Suprapubic skin (tissue), 4 donors: ENCODE measurements around the gene COL20A1. TPM values are rescaled to one million over a fixed set of nuclear protein-coding genes. Genes with fewer than 3 reads are reported as not detected.

ENCODE experiments used
- DNase-seq, 2 donors: peaks; one replicate each; pipeline ENCODE4 v3.0.0-alpha.2; 2019; ENCODE audit warnings: low spot score in 2 of 2
- H3K27ac ChIP-seq: fragments of 200-600 bp; sonication (generic); one replicate; pipeline ENCODE4 v1.5.1; 2019
- H3K27me3 ChIP-seq: fragments of 200-600 bp; sonication (generic); one replicate; pipeline ENCODE4 v1.5.1; 2019
- H3K36me3 ChIP-seq: fragments of 200-600 bp; sonication (generic); one replicate; pipeline ENCODE4 v1.5.1; 2019
- H3K4me1 ChIP-seq: fragments of 200-600 bp; sonication (generic); one replicate; pipeline ENCODE4 v1.5.1; 2019
- H3K4me3 ChIP-seq: fragments of 200-600 bp; sonication (generic); one replicate; pipeline ENCODE4 v1.5.1; 2019; ENCODE audit warnings: mild to moderate bottlenecking
- H3K9me3 ChIP-seq: fragments of 200-600 bp; sonication (generic); one replicate; pipeline ENCODE4 v1.5.1; 2019
- CTCF ChIP-seq, 2 donors: fragments of 200-600 bp in 1 of 2; fragments of 450-650 bp in 1 of 2; sonication (generic) in 1 of 2; IDR thresholded peaks; one replicate each; pipeline ENCODE4 v1.5.1; 2016 to 2019; ENCODE audit warnings: antibody characterized with exemption in 2 of 2, mild to moderate bottlenecking in 1 of 2, moderate library complexity in 1 of 2
- EP300 ChIP-seq: sonication (generic); formaldehyde crosslinking; IDR thresholded peaks from one replicate; pipeline ENCODE4 v1.6.1; 2017; ENCODE audit warnings: antibody characterized with exemption
- POLR2A ChIP-seq, 2 donors: fragments of 450-650 bp; IDR thresholded peaks; one replicate each; pipeline ENCODE4 v1.6.1; 2017; ENCODE audit warnings: antibody characterized with exemption in 2 of 2, mild to moderate bottlenecking in 2 of 2, moderate library complexity in 2 of 2
- POLR2AphosphoS5 ChIP-seq, 3 donors: sonication (generic); formaldehyde crosslinking; IDR thresholded peaks; one replicate each; pipeline ENCODE4 v1.6.1; 2017; ENCODE audit warnings: antibody characterized with exemption in 3 of 3
- WGBS: methylation state at CpG from one replicate; pipeline ENCODE4 v1.1.5; 2018; 5-methylcytosine and 5-hydroxymethylcytosine counted together
- total RNA-seq, 4 donors: library from RNA; depleted of rRNA; stranded (reverse); fragments of >200 nt; gene quantifications; one replicate each; pipeline ENCODE4 v1.1.0, GENCODE V29; 2016

Gene COL20A1
- total RNA-seq, 4 donors from 2014 or later, result not detected

- Histone ChIP-seq H3K36me3 (no peaks in the 10 kb centered on the region), H3K27me3 (peaks cover 84% of the 10 kb centered on the region), H3K9me3 (no peaks in the 10 kb centered on the region), H3K4me3 (no peak overlapping the region), H3K27ac (no peak overlapping the region), H3K4me1 (no peaks in the 10 kb centered on the region)
- TF ChIP-seq CTCF (IDR thresholded peaks at IDR 0.05), result no peak
- TF ChIP-seq POLR2A (IDR thresholded peaks at IDR 0.05), result no peak
- no peak for TF ChIP-seq EP300
- TF ChIP-seq POLR2AphosphoS5 (IDR thresholded peaks at IDR 0.05), result no peak
- 86% methylated on average over 8 of the region's 8 CpGs for WGBS
- DNase-seq, result no peak
These were observed 75.2 kb downstream of the COL20A1 start for GRCh38 chr20:63368151-63368550.

GRCh38 chr20:63369024-63369530, 76.1 kb downstream of the COL20A1 start:
- H3K27ac ChIP-seq, result no peak overlapping the region
- TF ChIP-seq POLR2AphosphoS5 (IDR thresholded peaks at IDR 0.05) (no peak), CTCF (IDR thresholded peaks at IDR 0.05) (no peak), EP300 (no peak), POLR2A (IDR thresholded peaks at IDR 0.05) (no peak)
- 90% methylated on average over 10 of the region's 10 CpGs for WGBS

GRCh38 chr20:63369724-63370617, 77.0 kb downstream of the COL20A1 start:
- no peaks in the 10 kb centered on the region for H3K9me3 ChIP-seq
- no peak overlapping the region for H3K27ac ChIP-seq
- WGBS, result 59% methylated on average over 5 of the region's 24 CpGs
- DNase-seq, result no peak
- H3K4me1 ChIP-seq, result no peaks in the 10 kb centered on the region
- H3K36me3 ChIP-seq, result no peaks in the 10 kb centered on the region
- TF ChIP-seq EP300 (no peak), POLR2AphosphoS5 (IDR thresholded peaks at IDR 0.05) (no peak), POLR2A (IDR thresholded peaks at IDR 0.05) (no peak)
- H3K27me3 ChIP-seq, result peaks cover 85% of the 10 kb centered on the region
- H3K4me3 ChIP-seq, result no peak overlapping the region

More at GRCh38 chr20:63369024-63369530, 76.1 kb downstream of the COL20A1 start:
- Histone ChIP-seq H3K4me1 (no peaks in the 10 kb centered on the region), H3K4me3 (no peak overlapping the region), H3K27me3 (peaks cover 85% of the 10 kb centered on the region), H3K9me3 (no peaks in the 10 kb centered on the region), H3K36me3 (no peaks in the 10 kb centered on the region)
- DNase-seq, result no peak

GRCh38 chr20:63370618-63371187, 77.7 kb downstream of the COL20A1 start:
- H3K27me3 ChIP-seq, result peaks cover 87% of the 10 kb centered on the region
- WGBS, result 13% methylated on average over 7 of the region's 21 CpGs
- H3K4me3 ChIP-seq, result no peak overlapping the region
- no peaks in the 10 kb centered on the region for H3K4me1 ChIP-seq
- no peaks in the 10 kb centered on the region for H3K36me3 ChIP-seq
- H3K9me3 ChIP-seq, result no peaks in the 10 kb centered on the region
- no peak overlapping the region for H3K27ac ChIP-seq
- no peak for DNase-seq
- TF ChIP-seq POLR2A (IDR thresholded peaks at IDR 0.05) (no peak), EP300 (no peak), POLR2AphosphoS5 (IDR thresholded peaks at IDR 0.05) (no peak), CTCF (IDR thresholded peaks at IDR 0.05) (no peak)

- no peaks in the 10 kb centered on the region for H3K4me1 ChIP-seq
These were observed 78.4 kb downstream of the COL20A1 start for GRCh38 chr20:63371291-63371865.

More at GRCh38 chr20:63371291-63371865, 78.4 kb downstream of the COL20A1 start:
- 59% methylated on average over 21 of the region's 28 CpGs for WGBS
- no peak overlapping the region for H3K4me3 ChIP-seq
- TF ChIP-seq POLR2AphosphoS5 (IDR thresholded peaks at IDR 0.05), result no peak
- no peak for TF ChIP-seq EP300
- H3K27ac ChIP-seq, result no peak overlapping the region
- H3K36me3 ChIP-seq, result no peaks in the 10 kb centered on the region
- peaks cover 87% of the 10 kb centered on the region for H3K27me3 ChIP-seq
- DNase-seq, result no peak
- no peaks in the 10 kb centered on the region for H3K9me3 ChIP-seq
